Activated CD4-positive, CD25-positive, alpha-beta regulatory T cell treated with anti-CD3 and anti-CD28 coated beads, Interleukin-2, amount 50 U/mL, for 24 hours (primary cell): Measurements from ENCODE around the gene LRRC45.
A peak's percentile ranks its signal among the peaks of the same experiment; 100 is the strongest.

Experiments
- ATAC-seq, 2 donors: fragments of 150-1000 bp; cut with Tn5 transposase; one replicate each; pipeline ENCODE4 v1.10.0; 2021; ENCODE audit warnings: mild to moderate bottlenecking in 1 of 2, moderate library complexity in 1 of 2

The LRRC45 gene

DNA sequence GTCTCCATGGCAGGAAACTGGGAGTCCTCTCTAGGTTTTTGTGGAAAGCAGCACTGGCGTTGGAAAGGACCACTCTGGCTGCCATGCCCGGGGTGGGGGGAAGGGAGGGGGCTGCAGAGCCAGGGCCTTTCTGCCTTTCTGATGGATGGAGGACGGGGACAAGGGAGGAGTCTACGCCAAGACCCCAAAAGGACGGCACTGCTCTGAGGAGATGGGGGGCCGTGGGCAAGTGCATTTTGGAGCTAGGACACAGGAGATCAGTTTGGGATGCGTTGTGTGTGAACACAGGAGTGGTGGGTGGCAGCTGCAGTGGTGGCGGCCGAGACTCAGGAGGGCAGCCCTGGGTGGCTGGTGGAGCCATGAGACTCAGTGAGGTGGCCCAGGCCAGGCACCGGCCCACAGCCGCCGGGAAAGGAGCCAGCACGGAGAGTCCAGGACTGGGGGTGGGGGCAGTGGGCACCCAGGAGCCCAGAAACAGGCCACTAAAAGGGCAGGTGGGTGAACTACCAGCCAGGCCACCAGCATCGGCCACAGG lies 2.5 kb upstream of the LRRC45 start:
- no peak for ATAC-seq

DNA sequence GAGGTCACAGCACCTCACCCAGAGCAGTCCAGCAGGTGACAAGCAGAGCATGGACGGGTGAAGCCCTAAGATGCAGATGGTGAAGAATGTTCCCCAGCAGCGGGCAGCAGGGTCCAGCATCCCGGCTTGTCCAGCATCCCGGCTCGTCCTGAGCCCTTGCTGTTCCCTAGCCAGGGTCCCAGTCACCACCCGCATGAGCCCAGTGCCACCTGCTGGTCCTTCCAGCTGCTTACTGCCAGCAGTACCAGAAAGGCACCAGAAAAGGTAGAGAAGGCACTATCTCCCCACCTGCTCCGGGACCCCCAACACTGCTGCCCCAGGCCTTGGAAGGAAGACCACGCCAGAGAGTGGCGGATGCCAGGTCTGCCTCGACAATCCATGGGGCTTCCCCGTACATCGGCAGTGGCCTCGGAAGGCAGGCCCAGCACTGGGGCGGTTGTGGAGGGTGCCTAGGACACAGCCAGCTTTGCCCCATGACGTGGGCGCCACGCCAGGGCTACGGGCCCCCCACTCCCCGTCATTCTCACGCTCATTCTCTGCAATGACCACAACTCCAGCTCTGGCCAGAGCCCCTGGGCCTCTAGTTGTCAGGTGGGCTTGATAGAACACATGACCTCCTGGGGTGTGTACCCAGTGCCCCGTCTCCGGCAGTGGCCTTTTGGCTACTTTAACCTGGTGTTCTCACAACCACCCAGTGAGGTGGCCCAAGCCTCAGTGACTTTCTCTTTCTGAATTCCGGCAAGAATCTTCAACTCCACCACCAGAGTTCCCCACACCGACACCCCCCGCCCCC lies 1.8 kb upstream of the LRRC45 start:
- no peak for ATAC-seq

DNA sequence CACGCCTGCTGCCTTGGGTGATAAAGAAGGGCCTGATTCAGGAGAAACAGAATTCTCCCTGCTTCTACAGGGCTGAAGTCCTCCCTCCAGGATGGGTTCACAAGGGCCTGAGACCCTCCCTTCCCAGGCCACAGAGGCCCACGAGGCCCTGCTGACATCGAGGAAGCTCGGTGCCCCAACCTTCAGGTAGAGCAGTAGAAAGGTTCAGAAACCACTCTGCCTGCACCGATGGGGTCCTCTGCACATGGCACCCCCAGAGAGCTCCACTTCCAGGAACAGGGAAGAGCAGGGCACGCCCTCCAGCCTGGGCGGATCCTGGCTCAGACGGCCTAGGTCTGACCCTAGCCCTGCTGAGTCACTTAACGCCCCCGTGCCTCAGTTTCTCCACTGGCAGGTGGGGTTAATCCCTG lies 1.2 kb upstream of the LRRC45 start:
- no peak for ATAC-seq

DNA sequence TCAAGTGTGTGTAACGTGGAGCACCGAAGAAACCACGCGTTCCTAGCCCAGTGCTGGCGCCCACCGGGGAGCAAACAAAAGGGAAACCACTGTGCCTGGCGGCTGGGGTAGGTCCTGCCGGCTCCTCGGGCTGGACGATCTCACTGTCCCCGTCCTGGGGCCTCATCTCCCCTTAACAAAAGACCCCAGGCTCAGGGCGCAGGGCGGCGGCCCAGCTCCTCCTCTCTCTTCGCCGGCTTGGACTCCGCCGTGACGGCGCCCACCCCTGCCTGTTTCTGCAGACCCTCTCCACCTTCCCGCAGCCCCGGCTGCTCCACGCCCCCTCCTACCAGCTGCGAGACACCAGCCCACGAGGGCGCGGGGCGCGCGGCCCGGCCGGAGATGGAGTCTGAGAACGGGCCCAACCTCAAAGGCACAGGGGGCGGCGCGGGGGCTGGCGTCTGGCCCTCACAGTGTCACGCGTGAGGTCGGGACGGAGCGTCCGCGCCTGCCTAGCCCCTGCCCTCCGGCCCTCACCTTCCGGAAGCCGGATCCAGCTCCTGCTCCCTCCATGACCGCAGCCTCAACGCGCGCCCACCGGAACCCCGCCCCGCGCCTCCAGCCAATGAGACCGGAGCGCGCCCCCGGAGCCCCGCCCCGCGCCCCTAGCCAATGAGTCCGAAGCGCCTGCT lies 660 bp upstream of the LRRC45 start, which contains the start of gene CENPX:
TSS of gene CENPX (minus strand) at position 569 of the 671 bp plus-strand sequence. CDS start at position 552, 17 bp downstream.
- no peak for ATAC-seq

DNA sequence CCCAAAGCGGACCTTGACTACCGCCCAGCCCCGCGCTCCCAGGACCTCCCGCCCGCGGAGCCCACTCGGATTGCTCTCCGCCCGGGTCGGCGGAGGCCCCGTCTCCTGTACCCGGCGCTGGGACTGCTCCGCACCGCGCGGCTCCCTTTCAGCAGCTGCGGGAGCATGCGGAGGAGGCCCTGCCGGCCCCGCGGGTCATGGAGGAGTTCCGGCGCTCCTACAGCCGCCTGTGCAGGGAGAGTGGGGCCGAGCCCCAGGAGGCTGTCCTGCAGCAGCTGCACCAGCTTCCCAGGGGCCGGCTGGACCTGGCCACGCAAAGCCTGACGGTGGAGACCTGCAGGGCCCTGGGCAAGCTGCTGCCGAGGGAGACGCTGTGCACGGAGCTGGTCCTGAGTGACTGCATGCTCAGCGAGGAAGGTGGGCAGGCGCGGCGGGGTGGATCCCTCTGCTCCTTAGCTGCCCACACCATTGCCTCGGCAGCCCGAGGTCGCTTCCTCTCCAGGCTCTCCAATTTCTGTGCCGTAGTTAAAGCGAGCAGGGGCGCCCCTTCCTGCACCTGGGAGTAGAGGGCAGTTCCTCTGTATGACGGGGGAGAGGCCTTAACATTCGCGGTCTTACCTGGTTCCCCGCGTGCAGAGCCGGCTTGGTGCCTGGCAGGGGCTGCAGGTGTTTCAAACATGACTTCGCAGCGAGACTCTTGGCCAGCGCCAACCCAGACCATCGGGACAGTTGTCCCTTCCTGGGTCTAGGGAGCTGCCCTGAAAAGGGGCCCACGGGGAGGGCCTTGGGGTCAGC lies 539 bp downstream of the LRRC45 start:
- ATAC-seq = no peak

DNA sequence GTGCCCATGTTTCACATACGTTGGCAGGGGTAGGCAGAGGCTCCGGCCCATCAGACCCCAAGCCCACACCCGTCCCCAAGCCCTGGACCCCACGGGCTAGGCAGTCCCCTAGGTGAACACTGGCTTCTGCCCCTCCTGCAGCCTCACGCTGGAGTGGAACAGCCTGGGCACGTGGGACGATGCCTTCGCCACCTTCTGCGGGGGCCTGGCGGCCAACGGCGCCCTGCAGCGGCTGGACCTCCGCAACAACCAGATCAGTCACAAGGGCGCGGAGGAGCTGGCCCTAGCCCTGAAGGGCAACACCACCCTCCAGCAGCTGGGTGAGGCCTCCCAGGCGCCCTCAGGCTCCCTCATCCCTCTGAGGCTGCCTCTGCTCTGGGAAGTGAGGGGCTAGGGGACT lies 1.8 kb downstream of the LRRC45 start:
- ATAC-seq = no peak

DNA sequence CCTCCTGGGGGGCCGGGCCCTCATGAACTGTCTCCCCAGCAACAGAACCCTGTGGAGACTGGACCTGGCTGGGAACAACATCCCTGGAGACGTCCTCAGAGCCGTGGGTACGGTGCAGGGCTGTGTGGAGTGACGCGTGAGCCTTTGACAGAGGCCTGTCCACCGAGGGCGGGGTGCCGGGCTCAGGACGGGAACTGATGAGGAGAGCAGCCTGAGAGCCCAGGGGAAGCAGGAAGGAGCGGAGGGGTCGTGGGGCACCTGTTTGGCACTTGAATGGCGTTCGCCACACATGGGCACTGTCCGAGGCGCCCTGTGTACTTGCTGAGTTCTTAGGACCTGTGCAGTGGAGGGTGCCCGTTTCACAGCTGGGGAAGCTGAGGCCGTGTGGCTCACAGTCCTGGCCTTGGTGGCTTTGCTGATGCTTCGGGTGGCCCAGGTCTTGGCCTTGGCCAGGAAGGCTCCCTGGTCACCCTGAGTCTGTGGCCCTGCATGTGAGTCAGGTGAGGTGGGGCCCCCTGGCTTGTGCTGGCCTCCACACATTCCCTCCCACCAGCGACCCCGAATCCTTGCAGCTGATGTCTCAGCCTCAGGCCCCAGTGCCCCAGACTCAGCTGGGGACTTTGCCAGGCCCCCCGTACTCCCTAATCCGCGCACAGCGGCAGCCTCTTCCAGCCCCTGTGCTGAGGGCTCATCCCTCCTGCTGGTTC lies 2.4 kb downstream of the LRRC45 start:
- no peak for ATAC-seq

DNA sequence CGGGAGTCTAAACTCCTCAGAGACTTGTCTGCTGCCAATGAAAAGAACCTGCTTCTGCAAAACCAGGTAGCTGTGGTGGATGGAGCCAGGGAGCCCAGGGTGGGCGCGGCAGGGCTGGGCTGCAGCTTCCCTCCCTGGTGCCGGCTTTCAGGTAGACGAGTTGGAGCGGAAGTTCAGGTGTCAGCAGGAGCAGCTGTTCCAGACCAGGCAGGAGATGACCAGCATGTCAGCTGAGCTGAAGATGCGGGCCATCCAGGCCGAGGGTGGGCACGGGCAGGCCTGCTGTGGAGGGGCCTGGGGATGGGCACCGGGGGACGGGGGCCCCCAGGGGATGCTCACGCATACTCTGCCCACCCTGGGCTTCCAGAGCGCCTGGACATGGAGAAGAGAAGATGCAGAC lies 5.1 kb downstream of the LRRC45 start:
- no peak for ATAC-seq

DNA sequence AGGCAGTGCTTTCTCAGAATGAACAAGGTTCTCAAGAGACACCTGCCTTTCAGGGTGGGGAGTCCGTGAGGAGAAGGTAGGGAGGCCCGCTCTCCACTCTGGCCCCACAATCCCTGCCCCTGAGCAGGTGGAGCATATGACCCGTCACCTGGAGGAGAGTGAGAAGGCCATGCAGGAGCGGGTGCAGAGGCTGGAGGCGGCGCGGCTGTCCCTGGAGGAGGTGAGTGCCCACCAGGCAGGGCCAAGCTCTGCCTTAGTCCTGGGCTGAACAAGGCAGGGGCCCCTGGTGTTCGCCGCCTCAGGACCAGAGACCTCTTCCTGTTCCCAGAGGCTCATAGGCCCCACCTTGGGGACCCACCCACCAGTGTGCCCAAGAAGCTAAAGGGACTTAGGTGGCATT lies 5.9 kb downstream of the LRRC45 start:
- no peak for ATAC-seq

DNA sequence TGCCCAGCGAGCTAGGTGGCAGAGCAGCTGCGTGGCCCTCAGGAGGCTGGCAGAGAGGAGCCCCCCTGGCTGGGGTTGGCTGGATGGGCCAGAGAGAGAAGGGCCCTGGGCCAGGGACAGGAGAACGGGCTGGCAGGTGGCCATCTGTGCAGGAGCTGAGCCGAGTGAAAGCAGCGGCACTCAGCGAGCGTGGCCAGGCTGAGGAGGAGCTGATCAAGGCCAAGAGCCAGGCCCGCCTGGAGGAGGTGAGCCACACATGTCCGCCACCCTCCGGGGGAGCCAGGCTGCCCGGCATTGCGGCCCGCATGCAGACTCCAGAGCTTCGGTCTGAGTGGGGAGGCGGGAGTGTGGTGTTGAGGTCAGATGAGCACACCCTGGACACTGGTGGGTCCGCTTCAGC lies 6.3 kb downstream of the LRRC45 start:
- ATAC-seq = no peak

DNA sequence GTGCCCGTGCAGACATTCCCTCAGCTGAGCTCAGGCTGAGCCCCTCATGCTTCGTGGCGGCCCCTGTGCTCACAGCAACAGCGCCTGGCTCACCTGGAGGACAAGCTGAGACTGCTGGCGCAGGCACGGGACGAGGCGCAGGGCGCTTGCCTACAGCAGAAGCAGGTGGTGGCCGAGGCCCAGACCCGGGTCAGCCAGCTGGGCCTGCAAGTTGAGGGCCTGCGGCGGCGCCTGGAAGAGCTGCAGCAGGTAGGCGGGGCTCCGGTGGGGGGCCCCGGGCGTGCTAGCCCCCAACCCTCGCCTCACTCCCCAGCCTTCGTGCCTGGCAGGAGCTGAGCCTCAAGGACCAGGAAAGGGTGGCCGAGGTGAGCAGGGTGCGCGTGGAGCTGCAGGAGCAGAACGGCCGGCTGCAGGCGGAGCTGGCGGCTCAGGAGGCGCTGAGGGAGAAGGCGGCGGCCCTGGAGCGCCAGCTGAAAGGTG lies 6.9 kb downstream of the LRRC45 start:
- no peak for ATAC-seq

DNA sequence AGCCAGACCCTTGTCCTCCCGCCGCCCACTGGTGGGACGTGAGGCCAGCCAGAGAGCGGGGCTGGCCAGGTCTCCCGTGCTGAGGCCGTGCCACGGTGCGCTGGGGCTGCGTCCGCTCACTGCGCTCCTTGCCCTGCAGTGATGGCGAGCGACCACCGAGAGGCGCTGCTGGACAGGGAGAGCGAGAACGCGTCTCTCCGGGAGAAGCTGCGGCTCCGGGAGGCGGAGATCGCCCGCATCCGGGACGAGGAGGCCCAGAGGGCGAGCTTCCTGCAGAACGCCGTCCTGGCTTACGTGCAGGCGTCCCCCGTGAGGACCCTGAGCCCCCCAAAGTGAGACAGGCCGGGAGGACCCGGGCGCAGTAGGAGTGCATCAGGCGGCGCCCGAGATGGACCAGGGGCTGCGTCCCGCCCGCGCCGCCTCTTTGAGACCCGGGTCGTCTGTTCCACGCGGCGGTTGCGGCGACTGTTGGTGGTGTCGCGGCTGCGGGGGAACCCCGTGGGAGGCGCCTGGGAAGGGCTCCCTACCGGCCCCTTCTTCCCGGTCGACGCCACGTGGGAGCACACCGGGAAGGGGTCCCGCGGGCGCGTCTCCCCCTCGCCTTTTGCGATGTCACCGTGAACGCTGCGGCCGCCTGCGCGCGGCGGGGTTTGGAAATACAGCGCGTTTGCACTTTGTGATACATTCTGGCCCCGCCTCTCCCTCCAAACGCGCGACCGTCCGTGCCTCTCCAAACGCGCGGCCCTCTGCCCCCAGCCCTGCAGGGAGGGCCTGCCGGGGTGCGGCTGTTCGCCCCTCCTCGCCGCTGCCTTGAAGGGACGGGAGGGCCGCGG lies 7.6 kb downstream of the LRRC45 start:
- peak; percentile 75 to 76 for ATAC-seq

DNA sequence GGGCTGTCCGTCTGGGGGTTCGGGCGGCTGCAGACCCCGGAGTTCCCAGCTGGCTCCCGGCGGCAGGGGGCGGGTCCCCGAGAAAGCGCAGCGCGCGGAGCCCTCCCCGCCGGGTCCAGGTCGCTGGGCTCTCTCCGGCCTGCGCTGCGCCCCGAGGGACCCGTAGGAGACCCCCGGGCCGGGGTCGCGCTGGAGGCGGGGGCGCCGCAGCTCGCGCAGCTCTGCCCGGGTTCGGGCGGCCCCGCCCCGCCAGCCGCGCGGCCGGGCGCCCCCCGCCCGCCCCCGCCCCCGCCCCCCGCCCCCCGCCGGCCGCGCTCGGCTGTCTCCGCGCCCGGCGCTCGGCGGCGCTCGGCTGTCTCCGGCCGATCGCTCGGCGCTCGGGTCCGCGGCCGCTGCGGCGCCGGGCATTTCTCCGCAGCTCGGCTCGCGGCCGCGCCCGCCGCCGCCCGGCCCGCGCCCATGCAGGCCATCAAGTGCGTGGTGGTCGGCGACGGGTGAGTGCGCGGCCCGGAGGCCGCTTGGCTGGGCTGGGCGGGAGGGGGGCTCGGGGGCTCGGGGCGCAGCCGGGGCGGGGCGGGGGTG lies 8.3 kb downstream of the LRRC45 start, which contains the start of gene RAC3:
TSS of gene RAC3 (plus strand) at position 376 of the 582 bp plus-strand sequence. CDS start at position 460, 84 bp downstream.
- peak; percentile 17 to 20 for ATAC-seq

DNA sequence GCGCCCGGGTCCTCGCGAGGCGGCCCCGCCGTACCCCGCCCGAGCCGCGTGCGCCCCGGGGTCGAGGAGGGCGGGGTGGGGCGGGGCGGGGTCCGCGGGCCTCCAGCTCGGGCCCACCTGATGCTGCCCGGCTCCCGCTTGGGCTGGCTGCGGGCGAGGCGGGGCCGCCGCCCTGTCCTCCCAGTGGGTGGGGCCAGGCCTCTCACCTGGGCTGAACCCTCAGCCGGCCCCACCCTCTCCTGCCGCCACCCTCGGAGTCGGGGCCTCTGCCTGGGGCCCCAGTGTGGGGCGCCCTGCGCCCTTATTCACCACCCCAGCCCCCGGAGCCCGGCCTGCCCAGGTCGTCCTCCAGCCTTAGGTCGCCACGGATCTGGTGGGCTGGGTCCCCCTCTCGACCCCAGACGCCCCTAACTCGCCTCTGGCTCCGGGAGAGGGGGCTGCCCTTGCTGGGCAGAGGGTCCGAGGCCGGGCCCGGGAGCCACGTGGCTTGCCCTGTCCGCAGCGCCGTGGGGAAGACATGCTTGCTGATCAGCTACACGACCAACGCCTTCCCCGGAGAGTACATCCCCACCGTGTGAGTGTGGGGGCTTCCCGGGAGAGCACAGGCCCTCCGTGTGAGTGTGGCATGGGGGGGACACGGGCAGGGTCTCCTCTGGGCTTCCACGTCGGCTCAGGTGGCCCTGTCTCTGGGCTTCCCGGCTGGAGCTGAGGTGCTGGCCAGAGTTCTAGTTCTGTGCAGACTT lies 9.0 kb downstream of the LRRC45 start:
- ATAC-seq = peak; percentile 25 to 39

DNA sequence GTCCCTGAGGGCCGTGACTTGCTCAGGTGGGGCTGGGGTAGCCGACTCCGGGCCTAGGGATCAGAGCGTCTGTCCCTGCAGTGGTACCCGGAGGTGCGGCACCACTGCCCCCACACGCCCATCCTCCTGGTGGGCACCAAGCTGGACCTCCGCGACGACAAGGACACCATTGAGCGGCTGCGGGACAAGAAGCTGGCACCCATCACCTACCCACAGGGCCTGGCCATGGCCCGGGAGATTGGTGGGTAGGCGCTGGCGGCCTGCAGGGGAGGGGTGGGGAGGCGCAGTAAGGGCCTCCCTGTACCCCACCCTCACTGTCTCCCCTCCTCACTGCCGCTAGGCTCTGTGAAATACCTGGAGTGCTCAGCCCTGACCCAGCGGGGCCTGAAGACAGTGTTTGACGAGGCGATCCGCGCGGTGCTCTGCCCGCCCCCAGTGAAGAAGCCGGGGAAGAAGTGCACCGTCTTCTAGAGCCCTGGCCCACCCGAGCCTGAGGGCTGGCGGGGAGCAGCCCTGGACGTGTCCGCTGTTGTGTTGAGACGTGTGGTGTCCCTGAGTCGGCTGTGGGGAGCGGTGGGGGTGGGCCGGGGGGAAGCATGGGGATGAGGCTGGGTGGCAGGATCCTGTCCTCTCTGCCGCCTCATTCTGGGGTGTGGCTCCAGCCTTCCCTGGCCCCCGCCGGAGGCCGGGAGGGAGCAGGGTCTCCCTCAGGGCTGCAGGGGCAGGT lies 10.4 kb downstream of the LRRC45 start:
- ATAC-seq = no peak

DNA sequence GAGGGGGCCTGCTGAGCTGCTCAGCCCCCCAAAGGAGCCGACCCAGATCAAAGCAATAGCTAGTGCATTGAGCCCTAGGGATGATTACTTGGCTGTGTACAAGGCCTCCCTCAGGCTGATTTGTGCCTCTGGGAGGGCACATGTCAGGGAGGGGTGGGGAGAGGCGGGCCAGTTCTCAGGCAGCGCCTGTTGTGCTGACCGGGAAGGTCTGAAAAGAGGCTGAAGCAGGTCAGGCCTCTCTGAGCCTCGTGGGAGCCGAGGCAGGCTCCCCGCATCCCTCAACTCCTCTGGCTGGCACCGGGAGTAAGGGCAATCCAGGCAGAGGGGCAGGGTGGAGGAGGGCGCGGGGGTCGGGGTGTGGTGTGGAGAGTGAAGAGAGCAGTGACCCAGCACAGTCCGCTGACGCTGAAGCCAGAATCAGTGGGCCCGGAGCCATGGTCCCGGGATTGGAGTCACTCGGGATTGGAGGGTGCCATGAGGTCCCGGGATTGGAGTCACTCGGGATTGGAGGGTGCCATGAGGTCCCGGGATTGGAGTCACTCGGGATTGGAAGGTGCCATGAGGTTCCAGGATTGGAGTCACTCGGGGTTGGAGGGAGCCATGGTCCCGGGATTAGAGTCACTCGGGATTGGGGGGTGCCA lies 11.4 kb downstream of the LRRC45 start:
- no peak for ATAC-seq

DNA sequence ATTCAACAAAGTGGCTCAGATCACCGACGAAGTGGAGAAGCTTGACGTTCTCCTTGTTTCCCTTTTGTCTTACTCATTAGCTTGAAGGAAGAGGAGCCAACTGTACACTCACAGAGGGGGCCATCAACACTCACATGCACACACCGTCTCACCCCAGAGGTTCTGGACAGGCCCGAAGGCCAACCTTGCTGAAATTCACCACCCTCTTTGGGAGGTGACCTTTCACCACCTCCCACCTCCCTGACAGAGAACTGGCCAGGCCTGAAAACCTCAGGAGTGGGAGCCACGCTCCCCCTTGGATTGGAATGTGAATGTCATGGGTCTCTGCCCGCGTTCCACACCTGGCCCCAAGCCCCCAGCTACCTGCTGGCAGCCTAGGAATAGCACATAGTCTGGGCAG lies 12.4 kb downstream of the LRRC45 start:
- no peak for ATAC-seq

DNA sequence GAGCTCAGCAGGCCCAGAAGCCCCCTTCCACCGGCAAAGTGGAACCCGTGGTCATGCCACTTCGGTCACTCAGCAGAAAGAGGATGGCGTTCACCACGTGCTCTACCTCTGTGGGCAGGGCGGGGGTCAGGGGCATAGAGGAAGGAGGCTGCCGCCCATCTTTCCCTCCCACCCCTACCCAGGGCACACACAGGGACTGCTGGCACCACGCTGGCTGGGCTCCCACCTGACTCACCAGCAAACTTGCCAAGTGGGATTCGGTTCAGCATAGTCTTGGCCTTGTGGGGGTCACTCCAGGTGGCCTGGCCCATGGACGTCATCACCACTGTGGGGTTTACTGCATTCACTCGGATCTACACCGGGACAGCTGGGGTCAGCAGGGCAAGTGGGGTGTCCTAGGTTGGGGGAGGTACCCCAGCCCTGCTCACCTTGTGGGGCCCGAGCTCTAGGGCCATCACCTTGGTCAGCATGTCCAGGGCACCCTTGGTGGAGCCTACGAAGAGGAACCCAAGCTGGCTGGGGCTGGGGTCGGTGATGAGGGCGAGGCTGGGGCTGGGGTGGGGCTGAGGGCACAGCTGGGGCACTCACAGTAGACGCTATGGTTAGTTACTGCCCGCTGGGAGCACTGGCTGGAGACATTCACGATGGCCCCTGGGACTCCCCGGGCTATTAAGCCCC lies 13.0 kb downstream of the LRRC45 start:
- no peak for ATAC-seq
